Vagina (tissue), 2 donors: Measurements from ENCODE around the gene LIPH.

Experiments
- POLR2A ChIP-seq, 2 donors: fragments of 450-650 bp; IDR thresholded peaks; one replicate each; pipeline ENCODE4 v1.6.1; 2017; ENCODE audit warnings: antibody characterized with exemption in 2 of 2, mild to moderate bottlenecking in 2 of 2, moderate library complexity in 2 of 2
- TF ChIP-seq, protein P1 (sequence below), 3 experiments: fragments of 450-650 bp in 2 of 3; fragments of 200-600 bp in 1 of 3; sonication (generic) in 1 of 3; IDR thresholded peaks; one replicate each; pipeline ENCODE4 v1.5.1; 2017 to 2019; ENCODE audit warnings: antibody characterized with exemption in 3 of 3, mild to moderate bottlenecking in 2 of 3, moderate library complexity in 2 of 3

DNA sequence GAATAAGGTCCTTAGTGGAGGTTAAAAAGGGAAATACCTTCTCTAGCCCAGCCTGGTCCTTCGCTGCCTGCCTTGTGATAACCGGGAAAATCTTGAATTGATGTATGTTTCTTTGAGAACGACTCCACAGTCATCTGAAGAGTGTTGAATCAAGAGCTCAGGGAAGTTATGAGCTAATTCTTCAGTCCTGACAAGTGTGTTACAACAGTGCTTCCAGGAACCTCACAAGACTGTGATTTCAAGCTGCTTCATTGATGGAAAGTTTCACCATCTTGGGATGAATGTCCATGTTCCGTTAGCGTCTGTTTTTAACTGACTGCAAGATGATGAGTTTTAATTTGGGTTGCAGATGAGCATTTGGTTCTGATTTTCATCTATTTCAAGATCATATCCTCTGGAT lies 66.0 kb downstream of the LIPH start:
- TF ChIP-seq, protein P1, sequence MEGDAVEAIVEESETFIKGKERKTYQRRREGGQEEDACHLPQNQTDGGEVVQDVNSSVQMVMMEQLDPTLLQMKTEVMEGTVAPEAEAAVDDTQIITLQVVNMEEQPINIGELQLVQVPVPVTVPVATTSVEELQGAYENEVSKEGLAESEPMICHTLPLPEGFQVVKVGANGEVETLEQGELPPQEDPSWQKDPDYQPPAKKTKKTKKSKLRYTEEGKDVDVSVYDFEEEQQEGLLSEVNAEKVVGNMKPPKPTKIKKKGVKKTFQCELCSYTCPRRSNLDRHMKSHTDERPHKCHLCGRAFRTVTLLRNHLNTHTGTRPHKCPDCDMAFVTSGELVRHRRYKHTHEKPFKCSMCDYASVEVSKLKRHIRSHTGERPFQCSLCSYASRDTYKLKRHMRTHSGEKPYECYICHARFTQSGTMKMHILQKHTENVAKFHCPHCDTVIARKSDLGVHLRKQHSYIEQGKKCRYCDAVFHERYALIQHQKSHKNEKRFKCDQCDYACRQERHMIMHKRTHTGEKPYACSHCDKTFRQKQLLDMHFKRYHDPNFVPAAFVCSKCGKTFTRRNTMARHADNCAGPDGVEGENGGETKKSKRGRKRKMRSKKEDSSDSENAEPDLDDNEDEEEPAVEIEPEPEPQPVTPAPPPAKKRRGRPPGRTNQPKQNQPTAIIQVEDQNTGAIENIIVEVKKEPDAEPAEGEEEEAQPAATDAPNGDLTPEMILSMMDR (IDR thresholded peaks at IDR 0.05), result no peak
- no peak for TF ChIP-seq POLR2A (IDR thresholded peaks at IDR 0.05)
